22Rv1 (cell line): ENCODE results near the gene GATAD2B.

Source experiments
- ZFX ChIP-seq: fragments of 450-650 bp; IDR thresholded peaks from 2 replicates; pipeline ENCODE4 v1.6.1; 2017; ENCODE audit warnings: antibody characterized with exemption, borderline replicate concordance
- TF ChIP-seq, protein P1 (sequence below): fragments of 450-650 bp; IDR thresholded peaks from 2 replicates; pipeline ENCODE4 v1.5.1; 2017; ENCODE audit warnings: mild to moderate bottlenecking

DNA sequence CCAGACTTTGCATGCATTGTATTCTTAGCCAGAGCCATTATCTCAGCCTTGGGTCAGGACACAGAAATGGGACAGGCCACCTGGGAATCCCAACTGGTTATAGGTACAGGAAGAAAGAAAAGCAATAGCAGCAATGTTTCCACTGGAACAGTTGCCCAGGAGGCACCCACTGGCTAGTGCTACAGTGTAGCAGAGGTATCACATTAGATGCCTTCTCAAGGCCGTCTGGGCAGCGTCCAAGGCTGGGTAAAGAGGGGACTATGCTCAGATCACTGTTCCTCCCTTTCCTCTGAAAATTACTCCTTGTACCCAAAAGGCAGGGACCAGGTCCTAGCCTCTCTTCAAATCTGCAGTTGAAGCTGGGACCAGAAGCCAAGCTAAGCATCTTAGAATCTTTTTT lies 47.6 kb upstream of the GATAD2B start:
- TF ChIP-seq, protein P1, sequence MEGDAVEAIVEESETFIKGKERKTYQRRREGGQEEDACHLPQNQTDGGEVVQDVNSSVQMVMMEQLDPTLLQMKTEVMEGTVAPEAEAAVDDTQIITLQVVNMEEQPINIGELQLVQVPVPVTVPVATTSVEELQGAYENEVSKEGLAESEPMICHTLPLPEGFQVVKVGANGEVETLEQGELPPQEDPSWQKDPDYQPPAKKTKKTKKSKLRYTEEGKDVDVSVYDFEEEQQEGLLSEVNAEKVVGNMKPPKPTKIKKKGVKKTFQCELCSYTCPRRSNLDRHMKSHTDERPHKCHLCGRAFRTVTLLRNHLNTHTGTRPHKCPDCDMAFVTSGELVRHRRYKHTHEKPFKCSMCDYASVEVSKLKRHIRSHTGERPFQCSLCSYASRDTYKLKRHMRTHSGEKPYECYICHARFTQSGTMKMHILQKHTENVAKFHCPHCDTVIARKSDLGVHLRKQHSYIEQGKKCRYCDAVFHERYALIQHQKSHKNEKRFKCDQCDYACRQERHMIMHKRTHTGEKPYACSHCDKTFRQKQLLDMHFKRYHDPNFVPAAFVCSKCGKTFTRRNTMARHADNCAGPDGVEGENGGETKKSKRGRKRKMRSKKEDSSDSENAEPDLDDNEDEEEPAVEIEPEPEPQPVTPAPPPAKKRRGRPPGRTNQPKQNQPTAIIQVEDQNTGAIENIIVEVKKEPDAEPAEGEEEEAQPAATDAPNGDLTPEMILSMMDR, result no peak
- TF ChIP-seq ZFX, result no peak
